Left ventricle myocardium superior (tissue), 1 donor: ENCODE data around the gene MLIP. TPM values are rescaled to one million over a fixed set of nuclear protein-coding genes. Genes with fewer than 3 reads are reported as not detected.

Source experiments
- ATAC-seq: fragments of 200-7000 bp; cut with Tn5 transposase; one replicate; pipeline ENCODE4 v1.9.1; 2020; ENCODE audit warnings: mild to moderate bottlenecking, moderate library complexity
- DNase-seq: peaks from one replicate; pipeline ENCODE4 v3.0.0-alpha.2; 2020
- intact Hi-C: fragments of 100-400 bp; cut with micrococcal nuclease; formaldehyde crosslinking; loops from one replicate; pipeline ENCODE4 v1.11.0; 2022
- total RNA-seq: library from RNA; stranded (reverse); fragmentation: NEBNext Ultra II Directional; extraction: Animal tissue kit (Norgen Biotek cat#: 25700); gene quantifications from one replicate; pipeline ENCODE4 v1.2.1, GENCODE V29; 2021
- donor health status: DM: no; HTN: yes; CAD: no; lungs with severe emphysema.

MLIP gene
- total RNA-seq, 1 donor from 2014 or later, result 436 TPM

GRCh38 chr6:54308289-54308985 lies 197.2 kb downstream of the MLIP start, which contains the start of gene TINAG:
TSS of gene TINAG (plus strand) at chr6:54308441. CDS start at chr6:54308551, 110 bp downstream.
- ATAC-seq, result no peak
- no peak for DNase-seq
- intact Hi-C loops, result no loop called here

GRCh38 chr6:54308986-54309315 lies 197.7 kb downstream of the MLIP start:
- no peak for DNase-seq
- ATAC-seq, result no peak
- intact Hi-C loops, result no loop called here

GRCh38 chr6:54310377-54311152 lies 199.3 kb downstream of the MLIP start:
- intact Hi-C loops, result no loop called here
- no peak for ATAC-seq
- DNase-seq, result no peak

DNA sequence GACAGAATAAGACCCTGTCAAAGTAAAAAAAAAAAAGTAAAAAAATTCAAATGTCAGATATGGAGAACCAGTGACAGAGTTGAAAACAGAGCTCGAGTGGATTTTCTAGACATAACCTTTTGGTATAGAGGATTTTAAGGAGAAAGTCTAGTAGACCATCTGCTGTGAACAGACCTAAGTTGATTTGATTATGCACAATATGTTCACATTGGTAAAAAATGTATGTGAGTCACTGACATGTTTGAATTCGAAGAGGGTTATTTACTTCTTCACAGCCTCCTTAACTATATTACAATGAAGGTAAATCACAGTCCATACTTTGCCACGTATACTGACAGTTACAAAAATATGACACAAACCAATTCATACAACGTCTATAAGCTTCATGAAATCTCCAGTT lies 204.4 kb downstream of the MLIP start:
- intact Hi-C loops, result no loop called here
- ATAC-seq (no peak), DNase-seq (no peak)

Other genes starting within 250 kb of the MLIP start
- 0.15 TPM for gene TINAG, start 197.0 kb downstream of the MLIP start, total RNA-seq